ENCODE data around the gene ACER2.

DNA sequence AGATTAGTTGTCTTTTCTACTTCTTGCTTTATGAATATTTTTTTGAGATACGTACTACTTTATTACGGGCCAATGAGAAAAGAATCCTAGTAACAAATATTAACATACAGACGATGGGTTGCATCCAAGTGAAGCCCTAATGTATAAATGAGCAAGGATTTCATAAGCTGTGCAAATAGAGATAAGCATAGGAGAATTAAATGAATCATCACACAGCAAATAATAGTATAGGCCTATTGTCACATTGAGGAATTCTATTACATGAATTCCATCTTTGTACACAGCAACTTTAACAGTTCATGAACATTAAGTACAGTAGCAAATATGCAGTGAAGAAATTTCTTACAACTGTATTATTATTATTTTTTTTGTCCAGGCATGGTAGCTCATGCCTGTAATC is 78.0 kb downstream of the ACER2 start:
- TF ChIP-seq, protein P1, sequence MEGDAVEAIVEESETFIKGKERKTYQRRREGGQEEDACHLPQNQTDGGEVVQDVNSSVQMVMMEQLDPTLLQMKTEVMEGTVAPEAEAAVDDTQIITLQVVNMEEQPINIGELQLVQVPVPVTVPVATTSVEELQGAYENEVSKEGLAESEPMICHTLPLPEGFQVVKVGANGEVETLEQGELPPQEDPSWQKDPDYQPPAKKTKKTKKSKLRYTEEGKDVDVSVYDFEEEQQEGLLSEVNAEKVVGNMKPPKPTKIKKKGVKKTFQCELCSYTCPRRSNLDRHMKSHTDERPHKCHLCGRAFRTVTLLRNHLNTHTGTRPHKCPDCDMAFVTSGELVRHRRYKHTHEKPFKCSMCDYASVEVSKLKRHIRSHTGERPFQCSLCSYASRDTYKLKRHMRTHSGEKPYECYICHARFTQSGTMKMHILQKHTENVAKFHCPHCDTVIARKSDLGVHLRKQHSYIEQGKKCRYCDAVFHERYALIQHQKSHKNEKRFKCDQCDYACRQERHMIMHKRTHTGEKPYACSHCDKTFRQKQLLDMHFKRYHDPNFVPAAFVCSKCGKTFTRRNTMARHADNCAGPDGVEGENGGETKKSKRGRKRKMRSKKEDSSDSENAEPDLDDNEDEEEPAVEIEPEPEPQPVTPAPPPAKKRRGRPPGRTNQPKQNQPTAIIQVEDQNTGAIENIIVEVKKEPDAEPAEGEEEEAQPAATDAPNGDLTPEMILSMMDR (IDR thresholded peaks at IDR 0.05; ENCODE audit: insufficient read depth, low read depth, low read length) = no peak
- no peak for TF ChIP-seq EZH2 (IDR thresholded peaks at IDR 0.05; ENCODE audit: insufficient read depth, low read length)

Measured in astrocyte (in vitro differentiated cells and primary cell).